HG03045 (cell line): ENCODE results near the gene FXYD1.

Experiments
- ATAC-seq: cut with Tn5 transposase; IDR thresholded peaks from one replicate; pipeline ENCODE4 v1.9.1; 2021; ENCODE audit warnings: mild to moderate bottlenecking, moderate library complexity; ENCODE audit not compliant: unreplicated experiment

The FXYD1 gene

GRCh38 chr19:35106898-35107541 is 31.6 kb upstream of the FXYD1 start:
- no peak for ATAC-seq

GRCh38 chr19:35107545-35107944 is 31.1 kb upstream of the FXYD1 start:
- no peak for ATAC-seq

- ATAC-seq = no peak
These were observed 29.9 kb upstream of the FXYD1 start for GRCh38 chr19:35108730-35109129.

GRCh38 chr19:35109395-35110112 is 29.1 kb upstream of the FXYD1 start:
- ATAC-seq = no peak

GRCh38 chr19:35110974-35111373 is 27.6 kb upstream of the FXYD1 start:
- no peak for ATAC-seq

GRCh38 chr19:35112995-35113688 is 25.5 kb upstream of the FXYD1 start:
- no peak for ATAC-seq

GRCh38 chr19:35114353-35115176 is 24.1 kb upstream of the FXYD1 start:
- ATAC-seq = no peak

- ATAC-seq = no peak
These were observed 23.3 kb upstream of the FXYD1 start, which contains the start of gene FXYD3 for GRCh38 chr19:35115177-35115951. Gene FXYD3 (plus strand): TSS chr19:35115823. CDS start chr19:35119377, 3,554 bp downstream.

GRCh38 chr19:35116072-35116801 is 22.4 kb upstream of the FXYD1 start:
- no peak for ATAC-seq

GRCh38 chr19:35117116-35117515 is 21.5 kb upstream of the FXYD1 start:
- ATAC-seq = no peak

- no peak for ATAC-seq
These were observed 20.8 kb upstream of the FXYD1 start for GRCh38 chr19:35117799-35118198.

- no peak for ATAC-seq
These were observed 20.2 kb upstream of the FXYD1 start for GRCh38 chr19:35118268-35119020.

GRCh38 chr19:35119091-35119490 is 19.5 kb upstream of the FXYD1 start:
- no peak for ATAC-seq

GRCh38 chr19:35119578-35120155 is 19.0 kb upstream of the FXYD1 start:
- no peak for ATAC-seq

- no peak for ATAC-seq
These were observed 18.1 kb upstream of the FXYD1 start for GRCh38 chr19:35120492-35120891.

- no peak for ATAC-seq
These were observed 17.7 kb upstream of the FXYD1 start for GRCh38 chr19:35120898-35121297.

GRCh38 chr19:35122687-35123551 is 15.7 kb upstream of the FXYD1 start:
- ATAC-seq = no peak

GRCh38 chr19:35123573-35123972 is 15.1 kb upstream of the FXYD1 start:
- no peak for ATAC-seq
